H9 (cell line): ENCODE results near the gene UNC5C. TPM values are rescaled to one million over a fixed set of nuclear protein-coding genes. Genes with fewer than 3 reads are reported as not detected.

Experiments
- DNase-seq: peaks from one replicate; pipeline ENCODE4 v3.0.0-alpha.2; 2017
- H2AFZ ChIP-seq: one replicate; pipeline ENCODE4 v1.6.1; 2013; ENCODE audit warnings: mild to moderate bottlenecking, low read length, control low read depth, moderate library complexity
- H2AK5ac ChIP-seq: 2 replicates; pipeline ENCODE4 v1.6.1; 2013; ENCODE audit warnings: low read length, control low read depth, mixed read lengths; ENCODE audit not compliant: insufficient read length
- H2BK120ac ChIP-seq: one replicate; pipeline ENCODE4 v1.6.1; 2013; ENCODE audit warnings: low read depth, mild to moderate bottlenecking, low read length, control low read depth, inconsistent platforms; ENCODE audit not compliant: poor library complexity, severe bottlenecking
- H2BK12ac ChIP-seq: 2 replicates; pipeline ENCODE4 v1.6.1; 2013; ENCODE audit warnings: low read length, control low read depth, mixed read lengths, low read depth; ENCODE audit not compliant: insufficient read length
- H2BK15ac ChIP-seq: 2 replicates; pipeline ENCODE4 v1.6.1; 2013; ENCODE audit warnings: low read depth, low read length, control low read depth
- H2BK20ac ChIP-seq: one replicate; pipeline ENCODE4 v1.6.1; 2013; ENCODE audit warnings: low read depth, mild to moderate bottlenecking, low read length, control low read depth, inconsistent platforms; ENCODE audit not compliant: poor library complexity, severe bottlenecking
- H2BK5ac ChIP-seq: 2 replicates; pipeline ENCODE4 v1.6.1; 2013; ENCODE audit warnings: low read length, control low read depth, mixed read lengths; ENCODE audit not compliant: insufficient read length
- H3K14ac ChIP-seq: 2 replicates; pipeline ENCODE4 v1.6.1; 2013; ENCODE audit warnings: low read length, control low read depth; ENCODE audit not compliant: insufficient read depth
- H3K18ac ChIP-seq: 2 replicates; pipeline ENCODE4 v1.6.1; 2013; ENCODE audit warnings: low read depth, mild to moderate bottlenecking, mixed read lengths, low read length, control low read depth; ENCODE audit not compliant: insufficient read length
- H3K23ac ChIP-seq: 2 replicates; pipeline ENCODE4 v1.6.1; 2013; ENCODE audit warnings: low read length, control low read depth, mixed read lengths, low read depth; ENCODE audit not compliant: insufficient read length
- H3K23me2 ChIP-seq: 2 replicates; pipeline ENCODE4 v1.6.1; 2013; ENCODE audit warnings: low read depth, mild to moderate bottlenecking, mixed read lengths, low read length, control low read depth; ENCODE audit not compliant: insufficient read length, poor library complexity, severe bottlenecking
- H3K27ac ChIP-seq: 2 replicates; pipeline ENCODE4 v1.5.1; 2013; ENCODE audit warnings: low read length, control low read depth, mixed read lengths, low read depth; ENCODE audit not compliant: insufficient read length
- H3K27me3 ChIP-seq: 2 replicates; pipeline ENCODE4 v1.6.1; 2013; ENCODE audit warnings: low read length, control low read depth, inconsistent platforms; ENCODE audit not compliant: insufficient read depth
- H3K4ac ChIP-seq: 2 replicates; pipeline ENCODE4 v1.6.1; 2013; ENCODE audit warnings: low read depth, mild to moderate bottlenecking, control low read depth, inconsistent platforms, low read length, moderate library complexity
- H3K4me1 ChIP-seq: 2 replicates; pipeline ENCODE4 v1.6.1; 2013; ENCODE audit warnings: low read length, control low read depth, inconsistent platforms; ENCODE audit not compliant: insufficient read depth
- H3K4me2 ChIP-seq: 2 replicates; pipeline ENCODE4 v1.6.1; 2013; ENCODE audit warnings: low read length, control low read depth, mixed read lengths; ENCODE audit not compliant: insufficient read length, insufficient read depth
- H3K56ac ChIP-seq: 2 replicates; pipeline ENCODE4 v1.6.1; 2013; ENCODE audit warnings: low read depth, mild to moderate bottlenecking, mixed read lengths, low read length, control low read depth; ENCODE audit not compliant: insufficient read length
- H3K79me1 ChIP-seq: 2 replicates; pipeline ENCODE4 v1.6.1; 2013; ENCODE audit warnings: low read depth, mild to moderate bottlenecking, moderate library complexity, low read length, control low read depth, inconsistent platforms; ENCODE audit not compliant: insufficient read depth, poor library complexity, severe bottlenecking
- H3K79me2 ChIP-seq: 2 replicates; pipeline ENCODE4 v1.6.1; 2013; ENCODE audit warnings: low read length, control low read depth, inconsistent platforms; ENCODE audit not compliant: insufficient read depth
- H3K9ac ChIP-seq: 2 replicates; pipeline ENCODE4 v1.6.1; 2013; ENCODE audit warnings: low read length, control low read depth, mixed read lengths; ENCODE audit not compliant: insufficient read length; ENCODE audit errors: extremely low read depth
- H3K9me3 ChIP-seq: one replicate; pipeline ENCODE4 v1.6.1; 2013; ENCODE audit warnings: low read depth, low read length, inconsistent platforms; ENCODE audit not compliant: control insufficient read depth
- H3T11ph ChIP-seq: one replicate; pipeline ENCODE4 v1.6.1; 2013; ENCODE audit warnings: mild to moderate bottlenecking, low read length, control low read depth, inconsistent platforms
- H4K20me1 ChIP-seq: one replicate; pipeline ENCODE4 v1.6.1; 2013; ENCODE audit not compliant: control insufficient read depth, insufficient read length, insufficient read depth
- H4K5ac ChIP-seq: 2 replicates; pipeline ENCODE4 v1.6.1; 2013; ENCODE audit warnings: low read depth, mild to moderate bottlenecking, mixed read lengths, low read length, control low read depth; ENCODE audit not compliant: insufficient read length
- H4K8ac ChIP-seq: replicated peaks from 2 replicates; pipeline ENCODE4 v1.6.1; 2013; ENCODE audit warnings: low read length, control low read depth, mixed read lengths, low read depth; ENCODE audit not compliant: insufficient read length
- H4K91ac ChIP-seq: 2 replicates; pipeline ENCODE4 v1.6.1; 2013; ENCODE audit warnings: low read depth, mild to moderate bottlenecking, moderate library complexity, mixed read lengths, low read length, control low read depth; ENCODE audit not compliant: insufficient read length
- H3K27ac Mint-ChIP-seq, 3 experiments: 2 replicates in 2 of 3; 3 replicates in 1 of 3; pipeline ENCODE4 v1.8.0; 2020 to 2021; ENCODE audit warnings: mixed read lengths in 3 of 3, mild to moderate bottlenecking in 1 of 3, moderate library complexity in 1 of 3
- H3K27me3 Mint-ChIP-seq: 2 replicates; pipeline ENCODE4 v1.8.0; 2021; ENCODE audit warnings: low read depth, mild to moderate bottlenecking, moderate library complexity, mixed read lengths
- H3K36me3 Mint-ChIP-seq, 3 experiments: 2 replicates in 2 of 3; 3 replicates in 1 of 3; pipeline ENCODE4 v1.8.0; 2020 to 2021; ENCODE audit warnings: low read depth in 3 of 3, mixed read lengths in 3 of 3; ENCODE audit not compliant: insufficient read depth in 1 of 3
- H3K4me1 Mint-ChIP-seq, 2 experiments: 2 replicates each; pipeline ENCODE4 v1.8.0; 2020; ENCODE audit warnings: mixed read lengths in 2 of 2
- H3K4me3 Mint-ChIP-seq, 2 experiments: 2 replicates in 1 of 2; 3 replicates in 1 of 2; pipeline ENCODE4 v1.8.0; 2020 to 2021; ENCODE audit warnings: mild to moderate bottlenecking in 2 of 2, mixed read lengths in 2 of 2, moderate library complexity in 1 of 2
- H3K9me3 Mint-ChIP-seq, 2 experiments: 2 replicates in 1 of 2; 3 replicates in 1 of 2; pipeline ENCODE4 v1.8.0; 2020; ENCODE audit warnings: mild to moderate bottlenecking in 2 of 2, mixed read lengths in 2 of 2, moderate library complexity in 1 of 2
- CTCF ChIP-seq: fragments of 200-600 bp; sonication (generic); conservative IDR thresholded peaks from 3 replicates; pipeline ENCODE4 v1.8.0; 2021; ENCODE audit warnings: antibody characterized with exemption, mild to moderate bottlenecking
- total RNA-seq: library from RNA; stranded (reverse); gene quantifications from 2 replicates; pipeline ENCODE4 v1.2.1, GENCODE V29; 2021

The UNC5C gene
- total RNA-seq, 1 experiment from 2014 or later = not detected

GRCh38 chr4:95238554-95238953 is 310.2 kb downstream of the UNC5C start:
- Histone ChIP-seq H3K27me3 (no peaks in the 10 kb centered on the region), H4K8ac (no peak overlapping the region), H3K4ac (no peak overlapping the region), H3K56ac (no peak overlapping the region), H3K27ac (no peak overlapping the region), H2BK12ac (no peak overlapping the region), H3K23ac (no peak overlapping the region), H4K5ac (no peak overlapping the region), H3K18ac (no peak overlapping the region), H2BK15ac (no peak overlapping the region), H2BK120ac (no peak overlapping the region), H3K14ac (no peak overlapping the region), H3K23me2 (no peaks in the 10 kb centered on the region), H2BK20ac (no peak overlapping the region), H3K9ac (no peak overlapping the region), H3K4me1 (no peaks in the 10 kb centered on the region), H3K4me2 (no peak overlapping the region), H3T11ph (no peak overlapping the region), H2AFZ (no peak overlapping the region), H2BK5ac (no peak overlapping the region), H2AK5ac (no peak overlapping the region), H4K91ac (no peak overlapping the region), H3K9me3 (no peaks in the 10 kb centered on the region), H3K79me1 (no peaks in the 10 kb centered on the region), H4K20me1 (no peaks in the 10 kb centered on the region), H3K79me2 (no peaks in the 10 kb centered on the region)
- H3K36me3 Mint-ChIP-seq = no peaks in the 10 kb centered on the region
- H3K27me3 Mint-ChIP-seq = no peaks in the 10 kb centered on the region; the same call in 1 of the 2 replicates
- H3K9me3 Mint-ChIP-seq = peaks cover 0 to 5% of the 10 kb centered on the region in 2 experiments; a peak in 1 of 5 replicates
- no peaks in the 10 kb centered on the region for H3K4me1 Mint-ChIP-seq
- no peak overlapping the region for H3K27ac Mint-ChIP-seq
- no peak for DNase-seq
- no peak for TF ChIP-seq CTCF
- H3K4me3 Mint-ChIP-seq = no peak overlapping the region
